DMS153 treated with DMSO at 0.1 percent for 48 hours (cell line): ENCODE results near the gene MND1.
"Not testable (repeated sequence)": the region's sequence is repeated elsewhere in the genome, so short reads cannot be mapped to it uniquely, and the experiment has no call there.

Experiments
- DNase-seq: peaks from one replicate; lab custom pipeline; 2025; ENCODE audit not compliant: unreplicated experiment; lab: John Stamatoyannopoulos, UW

The MND1 gene

DNA sequence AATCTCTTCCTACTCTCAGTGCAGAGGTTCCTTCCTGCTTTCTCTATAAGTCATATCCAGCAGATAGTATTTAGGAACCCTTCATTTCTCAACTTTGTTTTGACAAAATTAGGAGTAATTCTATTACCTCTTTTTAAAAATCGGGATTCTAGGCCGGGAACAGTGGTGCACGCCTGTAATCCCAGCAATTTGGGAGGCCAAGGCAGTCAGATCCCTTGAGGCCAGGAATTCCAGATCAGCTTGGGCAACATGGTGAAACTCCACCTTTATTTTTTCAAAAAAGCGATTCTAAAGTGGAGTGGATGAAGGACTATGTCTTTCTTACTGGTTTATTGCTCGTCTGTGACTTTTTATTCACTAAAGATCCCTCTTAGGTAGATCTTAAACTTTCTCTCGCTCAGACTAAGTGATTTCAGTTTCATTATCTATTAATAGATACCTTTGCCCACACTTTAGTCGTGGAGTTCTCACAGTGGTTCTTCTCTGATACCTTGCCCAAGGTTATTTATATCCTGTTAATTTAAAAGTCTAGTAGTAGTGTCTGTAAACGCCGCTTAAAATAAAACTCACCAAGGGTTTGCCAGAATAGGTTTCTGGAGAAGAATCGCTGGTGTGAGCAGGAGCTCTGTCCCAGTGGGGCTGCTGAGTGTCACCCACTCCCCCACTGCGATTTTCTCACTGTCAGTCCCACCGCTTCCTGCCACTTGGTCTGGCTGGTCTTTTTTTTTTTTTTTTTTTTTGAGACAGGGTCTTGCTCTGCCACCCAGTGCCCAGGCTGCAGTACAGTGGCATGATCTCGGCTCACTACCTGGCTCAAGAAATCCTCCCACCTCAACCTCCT, 94.6 kb downstream of the MND1 start:
- no peak for DNase-seq

DNA sequence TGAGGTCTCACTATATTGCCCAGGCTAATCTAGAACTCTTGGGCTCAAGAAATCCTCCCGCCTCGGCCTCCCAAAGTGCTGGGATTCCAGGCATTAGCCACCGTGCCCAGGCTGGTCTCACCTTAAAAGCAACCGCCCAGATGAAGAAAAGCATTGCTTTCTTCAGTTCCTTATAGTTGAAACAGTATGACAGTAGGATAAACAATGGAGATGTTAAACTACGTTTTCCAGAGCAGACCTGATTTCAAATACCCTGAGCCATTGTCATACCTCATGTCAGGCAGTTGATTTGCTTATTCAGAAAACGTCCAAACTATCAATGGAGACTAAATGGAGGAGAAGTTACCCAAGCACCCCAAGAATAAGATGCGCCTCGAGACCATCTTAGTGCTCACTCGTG, 95.3 kb downstream of the MND1 start:
- no peak for DNase-seq

GRCh38 chr4:153440475-153440874, 96.0 kb downstream of the MND1 start:
- DNase-seq: no peak

GRCh38 chr4:153447175-153447905, 102.9 kb downstream of the MND1 start:
- DNase-seq: no peak

- DNase-seq: no peak
These were observed 103.7 kb downstream of the MND1 start for GRCh38 chr4:153448003-153448731.

GRCh38 chr4:153449338-153449737, 104.8 kb downstream of the MND1 start:
- DNase-seq: no peak

- no peak for DNase-seq
These were observed 106.0 kb downstream of the MND1 start for GRCh38 chr4:153450544-153450917.

DNA sequence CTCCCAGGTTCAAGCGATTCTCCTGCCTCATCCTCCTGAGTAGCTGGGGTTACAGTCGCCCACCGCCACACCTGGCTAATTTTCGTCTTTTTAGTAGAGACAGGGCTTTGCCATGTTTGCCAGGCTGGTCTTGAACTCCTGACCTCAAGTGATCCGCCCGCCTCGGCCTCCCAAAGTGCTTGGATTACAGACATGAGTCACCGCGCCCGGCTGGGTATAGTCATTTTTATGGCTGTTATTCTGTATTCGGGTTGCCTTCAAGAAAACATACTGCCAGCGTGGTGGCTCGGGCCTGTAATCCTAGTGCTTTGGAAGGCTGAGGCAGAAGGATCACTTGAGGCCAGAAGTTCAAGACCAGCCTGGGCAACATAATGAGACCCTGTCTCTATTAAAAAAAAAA, 106.7 kb downstream of the MND1 start:
- DNase-seq: not testable (repeated sequence)

DNA sequence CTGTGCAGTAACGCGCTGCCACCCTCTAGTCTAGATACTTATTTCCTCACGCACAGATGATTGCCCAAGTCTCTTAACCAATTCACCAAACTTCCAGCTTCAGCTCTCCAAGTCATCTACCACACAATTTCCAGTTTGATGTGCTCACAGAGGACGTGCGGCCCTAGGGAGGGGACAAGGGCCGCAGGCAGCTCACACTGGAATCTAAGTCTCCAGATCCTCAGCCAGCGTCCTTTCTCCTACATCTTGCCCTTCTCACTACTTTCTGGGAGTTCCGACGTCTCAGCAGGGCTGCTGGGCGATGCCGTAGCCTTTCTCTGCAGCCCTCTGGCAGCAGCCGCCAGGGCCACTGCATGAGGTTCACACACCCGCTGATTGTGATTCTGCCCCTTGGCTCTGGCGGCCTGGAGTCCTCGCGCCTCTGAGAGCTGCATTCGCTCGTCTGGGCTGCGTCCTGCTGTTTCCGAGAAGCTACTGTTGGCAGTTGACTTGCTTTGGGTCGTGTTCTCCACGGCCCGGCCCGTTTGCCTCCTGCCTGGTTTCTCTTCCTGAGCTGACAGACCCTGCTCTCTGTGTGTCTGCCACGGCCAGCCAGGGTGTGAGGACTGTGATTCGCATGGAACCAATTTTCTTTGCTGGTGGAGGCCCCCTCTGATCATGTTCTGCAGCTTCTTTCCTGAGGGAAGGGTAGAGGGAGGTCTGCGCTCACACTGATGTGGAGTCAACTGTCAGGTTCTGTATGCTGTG, 107.6 kb downstream of the MND1 start:
- no peak for DNase-seq

- DNase-seq: no peak
These were observed 108.3 kb downstream of the MND1 start for GRCh38 chr4:153452658-153453378.

- DNase-seq: no peak
These were observed 108.9 kb downstream of the MND1 start for GRCh38 chr4:153453402-153453801.

DNA sequence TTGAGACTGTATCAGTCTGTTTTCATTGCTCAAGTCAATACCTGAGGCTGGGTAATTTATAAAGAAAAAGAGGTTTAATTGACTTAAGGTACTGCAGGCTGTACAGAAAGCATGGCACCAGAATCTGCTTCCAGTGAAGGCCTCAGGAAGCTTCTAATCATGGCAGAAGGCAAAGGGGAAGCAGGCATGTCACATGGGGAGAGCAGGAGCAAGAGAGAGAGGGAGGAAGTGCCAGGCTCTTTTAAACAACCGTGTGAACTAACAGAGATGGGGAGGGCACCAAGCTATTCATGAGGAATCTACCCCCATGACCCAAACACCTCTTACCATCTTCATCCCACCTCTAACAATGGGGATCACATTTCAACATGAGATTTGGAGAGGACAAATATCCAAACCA, 114.5 kb downstream of the MND1 start:
- no peak for DNase-seq

- not testable (repeated sequence) for DNase-seq
These were observed 117.1 kb downstream of the MND1 start for GRCh38 chr4:153461549-153461948.

- DNase-seq: no peak
These were observed 119.6 kb downstream of the MND1 start for GRCh38 chr4:153464068-153464467.
